ENCODE data around the gene NAT14.
A peak's percentile ranks its signal among the peaks of the same experiment; 100 is the strongest.
"Not testable (repeated sequence)": the region's sequence is repeated elsewhere in the genome, so short reads cannot be mapped to it uniquely, and the experiment has no call there.

Gene NAT14, protein sequence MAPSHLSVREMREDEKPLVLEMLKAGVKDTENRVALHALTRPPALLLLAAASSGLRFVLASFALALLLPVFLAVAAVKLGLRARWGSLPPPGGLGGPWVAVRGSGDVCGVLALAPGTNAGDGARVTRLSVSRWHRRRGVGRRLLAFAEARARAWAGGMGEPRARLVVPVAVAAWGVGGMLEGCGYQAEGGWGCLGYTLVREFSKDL

DNA sequence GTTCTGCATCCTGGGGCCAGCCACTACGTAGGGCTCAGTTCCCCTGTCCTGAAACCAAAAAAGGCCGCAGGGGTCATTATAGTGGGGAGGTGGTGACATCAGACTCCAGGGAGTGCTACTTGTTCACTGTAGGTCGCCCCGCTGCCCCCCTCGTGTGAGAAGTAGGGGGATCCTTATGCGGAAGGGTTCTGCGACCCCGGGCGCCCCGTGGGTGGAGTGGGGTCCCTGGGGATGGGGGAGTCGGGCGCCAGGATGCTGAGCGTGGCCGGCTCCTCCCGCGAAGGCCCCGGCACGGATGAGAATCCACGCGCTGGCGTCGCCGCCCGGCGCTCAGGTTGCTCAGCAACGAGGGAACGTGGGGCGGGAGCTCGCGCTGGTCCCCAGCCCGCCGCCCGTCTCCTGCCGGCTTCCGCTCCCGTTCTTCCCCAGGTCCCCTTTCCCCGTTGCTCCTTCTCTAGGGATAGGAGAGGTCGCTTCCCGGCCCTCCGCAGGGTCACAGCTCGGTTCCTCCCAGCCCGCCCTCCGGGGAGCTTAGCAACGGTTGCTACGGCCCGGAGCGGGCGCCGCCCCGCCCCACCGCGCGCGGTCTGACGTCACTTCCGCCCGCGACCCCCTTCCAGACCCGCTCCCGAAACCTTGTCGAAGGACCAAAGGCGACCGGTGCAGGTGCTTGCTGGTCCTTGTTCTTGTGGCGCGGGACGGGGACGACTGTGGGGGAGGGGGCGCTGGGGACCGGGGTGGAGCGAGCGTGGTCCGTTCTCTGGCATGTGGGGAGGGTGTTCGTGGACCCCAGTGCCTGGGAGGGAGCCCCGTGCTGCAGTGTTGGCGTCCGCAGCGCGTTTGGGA is at the start of gene NAT14:
Gene NAT14 (plus strand): TSS at position 596 of the 846 bp plus-strand sequence. CDS start 521 bp downstream, outside the sequence.
- peak; percentile 45 for DNase-seq (ENCODE audit: low spot score)

DNA sequence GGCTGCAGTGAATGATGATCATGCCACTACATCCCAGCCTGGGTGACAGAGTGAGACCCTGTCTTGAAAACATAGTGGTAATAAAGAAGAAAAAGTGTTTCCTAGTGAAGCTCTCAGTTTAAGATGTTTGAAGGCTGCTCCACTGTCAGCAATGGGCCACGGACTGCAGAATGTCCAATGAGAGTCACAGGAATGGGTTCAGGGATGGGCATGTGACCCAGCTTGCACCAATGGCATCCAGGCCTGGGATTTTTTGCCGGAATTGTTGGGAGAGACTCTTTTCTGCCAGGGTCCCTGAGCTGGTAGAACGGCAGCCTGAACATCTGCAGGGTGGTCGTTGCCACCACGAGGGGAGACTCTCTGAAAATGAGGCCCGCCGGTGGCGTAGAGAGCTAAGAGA is 48.1 kb upstream of the NAT14 start:
- DNase-seq (ENCODE audit: low spot score) = no peak

DNA sequence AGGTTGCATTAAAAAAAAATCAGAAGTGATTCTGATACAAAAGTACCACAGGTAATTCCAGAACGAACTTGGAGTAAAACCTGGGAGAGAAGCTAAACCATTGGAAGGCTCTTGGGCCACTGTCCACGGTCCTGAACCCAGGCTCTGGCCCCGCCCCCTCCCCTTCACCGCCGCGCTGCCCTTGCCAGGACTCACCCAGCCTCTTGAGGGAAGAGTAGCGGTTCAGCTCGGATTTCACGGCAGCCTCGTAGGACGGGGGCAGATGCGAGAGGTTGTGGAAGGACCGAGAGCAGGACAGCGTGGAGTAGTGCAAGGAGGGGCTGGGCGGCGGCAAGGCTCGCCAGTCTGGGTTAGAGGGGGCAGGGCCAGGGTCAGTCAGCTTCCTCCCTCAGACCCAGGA is 47.6 kb upstream of the NAT14 start:
- no peak for DNase-seq (ENCODE audit: low spot score)

DNA sequence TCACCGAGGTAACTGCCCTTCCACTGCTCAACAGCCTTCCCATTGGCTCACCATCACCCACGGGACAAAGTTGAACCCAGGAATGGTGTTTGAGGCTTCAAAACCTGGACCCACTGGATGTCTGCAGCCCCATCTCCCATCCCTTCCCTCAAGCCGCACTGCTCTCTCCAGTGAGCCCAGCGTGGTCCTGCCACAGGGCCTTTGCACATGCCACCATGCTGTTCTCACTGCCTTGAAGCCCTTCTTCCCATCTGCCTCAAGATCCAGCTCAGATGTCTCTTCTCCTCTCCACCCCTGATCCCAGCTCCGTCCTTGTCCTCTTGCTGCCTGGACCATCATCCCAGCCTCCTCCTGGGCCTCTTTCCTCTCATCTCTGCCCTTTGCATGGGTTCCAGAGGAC is 45.9 kb upstream of the NAT14 start:
- no peak for DNase-seq (ENCODE audit: low spot score)

DNA sequence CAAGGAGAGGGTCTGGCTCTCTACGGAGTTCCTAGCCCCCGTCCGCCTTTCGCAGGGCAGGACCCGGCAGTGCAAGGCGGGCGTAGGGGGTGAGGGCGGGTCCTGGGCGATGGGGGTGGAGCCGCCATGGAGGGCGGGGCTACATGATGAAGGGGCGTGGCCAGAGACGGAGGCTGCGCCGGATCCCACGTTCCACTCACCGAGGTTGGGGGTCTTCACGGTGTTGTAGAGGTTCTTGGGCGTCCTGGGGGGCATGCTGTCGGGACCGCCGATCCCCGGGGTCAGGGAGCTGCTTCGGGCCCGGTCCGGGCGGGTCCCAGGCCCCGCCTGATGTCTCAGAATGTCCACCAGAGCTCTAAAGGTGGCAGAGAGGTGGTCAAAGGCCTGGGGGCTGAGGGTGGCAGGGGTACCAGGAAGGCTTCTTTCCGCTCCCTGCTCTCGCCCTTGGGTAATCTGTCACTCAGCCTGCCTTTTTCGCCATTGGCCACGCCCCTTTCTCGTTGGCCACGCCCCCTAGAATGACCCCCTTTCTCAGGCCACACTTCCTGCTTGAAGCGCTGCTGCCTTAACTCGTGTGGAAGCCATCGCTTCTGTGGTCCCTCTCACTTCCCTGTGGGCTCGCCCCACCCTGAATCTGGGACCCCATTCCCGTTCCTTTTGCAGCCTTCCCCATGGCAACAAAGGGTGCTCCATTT is 44.4 kb upstream of the NAT14 start:
- no peak for DNase-seq (ENCODE audit: low spot score)

DNA sequence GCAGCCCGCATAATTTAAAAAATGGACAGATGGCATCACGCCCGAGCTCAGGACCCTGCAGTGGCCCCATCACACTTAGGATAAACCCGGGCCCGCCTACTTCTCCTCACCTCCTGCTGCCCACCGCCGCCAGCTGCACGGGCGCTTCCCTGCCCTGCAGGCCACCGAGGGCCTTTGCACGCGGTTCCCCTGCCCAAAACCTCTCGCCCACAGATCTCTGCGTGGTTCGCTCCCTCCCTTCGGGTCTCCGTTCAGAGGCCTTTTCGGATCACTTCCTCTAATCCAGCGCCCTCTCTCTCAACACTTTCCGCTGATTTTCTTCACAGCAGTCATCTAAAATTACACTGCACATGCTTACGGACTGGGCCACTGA is 43.7 kb upstream of the NAT14 start:
- no peak for DNase-seq (ENCODE audit: low spot score)

DNA sequence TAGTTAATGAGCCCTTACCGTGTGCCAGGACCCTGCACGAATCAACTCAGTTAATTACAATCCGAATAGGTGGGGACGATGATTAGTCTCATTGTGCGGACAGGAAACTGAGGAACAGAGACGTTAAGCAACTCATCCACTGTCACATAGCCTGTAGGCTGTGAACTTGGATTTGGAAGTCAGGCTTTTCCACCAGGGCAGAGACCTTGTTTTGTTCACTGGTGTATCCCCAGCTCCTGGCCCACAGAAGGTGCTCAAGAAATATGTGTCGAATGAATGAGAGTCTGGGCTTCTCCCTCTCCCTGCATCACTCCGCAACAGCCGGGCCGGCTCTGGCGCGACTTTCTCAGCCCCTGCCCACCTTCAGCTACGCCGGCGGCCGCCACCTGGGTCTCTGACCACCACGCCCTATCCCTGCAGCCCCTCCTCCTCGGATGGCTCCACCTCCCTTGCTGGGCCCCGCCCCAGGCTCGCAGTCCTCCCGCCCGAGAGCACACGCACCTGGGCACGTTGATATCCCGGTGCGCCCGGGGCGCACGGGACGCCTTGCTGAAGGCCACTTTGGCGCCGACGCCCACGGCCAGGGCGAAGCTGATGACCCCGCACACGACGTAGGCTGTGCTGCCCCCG is 43.2 kb upstream of the NAT14 start:
- no peak for DNase-seq (ENCODE audit: low spot score)

DNA sequence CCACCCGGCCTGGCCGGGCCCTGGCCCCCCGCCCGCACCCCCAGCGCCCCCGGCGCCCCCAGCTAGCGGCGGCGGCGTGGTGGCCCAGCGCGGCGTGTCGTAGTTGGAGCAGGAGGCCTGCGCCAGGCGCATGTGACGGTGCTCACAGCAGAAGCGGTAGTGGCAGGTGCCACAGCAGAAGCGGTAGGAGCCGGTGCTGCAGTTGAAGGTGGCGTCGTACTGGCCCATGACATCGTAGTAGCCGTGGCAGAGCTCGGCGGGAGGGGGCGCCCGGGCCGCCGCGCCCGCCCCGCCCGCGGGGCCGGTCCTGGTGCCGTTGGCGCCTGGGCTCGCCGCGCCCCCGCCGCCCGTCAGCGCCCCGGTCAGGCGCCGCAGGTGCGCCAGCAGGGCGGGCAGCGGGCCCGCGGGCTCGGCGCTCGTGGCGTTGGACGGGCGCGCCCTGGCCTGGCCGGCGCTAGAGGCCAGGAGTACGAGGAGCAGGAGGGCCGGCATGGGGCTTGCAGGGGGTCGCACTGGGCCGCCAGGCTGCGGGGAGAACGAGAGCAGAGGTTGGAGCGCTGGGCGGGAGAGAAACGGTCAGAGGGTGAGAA is 42.5 kb upstream of the NAT14 start:
- no peak for DNase-seq (ENCODE audit: low spot score)

DNA sequence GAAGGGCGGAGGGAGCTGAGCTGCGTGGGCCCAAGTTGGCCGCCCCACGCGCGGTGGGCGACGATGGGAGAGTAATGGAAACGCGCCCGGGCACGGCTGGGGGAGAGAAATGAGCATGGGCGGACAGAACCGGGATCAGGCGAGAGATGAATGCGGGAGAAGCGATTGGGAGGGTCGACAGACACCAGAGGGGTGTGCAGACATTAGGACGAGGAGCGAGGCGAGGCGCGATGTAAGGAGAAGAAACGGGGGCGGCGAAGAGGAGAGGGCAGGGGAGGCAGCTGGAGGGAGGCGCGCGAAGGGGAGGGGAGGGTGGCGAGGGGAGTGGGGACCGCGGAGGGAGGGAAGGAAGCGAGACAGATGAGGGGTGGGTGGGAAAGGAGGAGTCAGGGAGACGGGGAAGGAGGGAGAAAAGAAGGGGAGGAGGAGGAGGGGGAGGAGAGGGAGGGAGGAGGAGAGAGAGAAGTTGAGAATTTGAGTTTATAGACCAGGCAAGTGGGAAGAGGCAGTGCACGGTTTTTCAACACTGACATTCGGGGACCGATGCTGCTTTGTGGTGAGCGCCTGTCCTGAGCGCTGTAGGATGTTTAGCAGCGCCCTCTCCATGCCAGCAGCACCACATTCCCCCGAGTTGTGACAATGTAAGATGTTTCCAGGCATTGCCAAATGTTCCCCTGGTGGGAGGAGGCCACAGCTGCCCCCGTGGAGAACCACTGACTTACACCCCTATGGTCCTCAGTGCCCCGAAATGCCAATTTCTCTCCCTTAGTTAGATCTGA is 41.8 kb upstream of the NAT14 start, which contains the start of gene SHISA7:
Gene SHISA7 (minus strand): TSS at position 256 of the 779 bp plus-strand sequence. CDS start 437 bp downstream, outside the sequence.
- DNase-seq (ENCODE audit: low spot score) = no peak

DNA sequence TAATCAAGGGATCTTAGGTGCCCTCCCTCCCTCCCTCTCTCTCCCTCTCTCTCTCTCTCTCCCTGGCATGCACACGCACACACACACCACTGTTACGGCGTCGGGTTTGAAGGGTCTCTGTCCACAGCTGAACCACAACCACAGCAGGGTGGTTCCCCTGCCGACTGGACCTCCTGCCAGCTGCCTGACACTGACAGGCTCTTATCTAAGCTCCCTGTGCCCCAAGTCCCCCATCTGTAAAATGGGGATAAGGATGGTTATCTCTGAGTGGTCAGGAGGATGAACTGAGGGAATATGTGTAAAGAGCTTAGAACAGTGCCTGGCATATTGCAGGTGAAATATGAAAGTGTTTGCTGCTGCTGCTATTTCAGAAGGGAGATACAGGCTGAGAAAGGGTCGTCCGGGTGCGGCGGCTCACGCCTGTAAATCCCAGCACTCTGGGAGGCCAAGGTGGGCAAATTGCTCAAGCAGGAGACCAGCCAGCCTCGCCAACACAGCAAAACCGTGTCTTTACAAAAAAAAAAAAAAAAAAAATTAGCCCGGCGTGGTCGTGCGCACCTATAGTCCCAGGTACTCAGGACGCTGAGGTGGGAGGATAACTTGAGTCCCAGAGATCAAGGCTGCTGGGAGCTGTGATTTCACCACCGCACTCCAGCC is 41.0 kb upstream of the NAT14 start:
- DNase-seq (ENCODE audit: low spot score) = no peak

DNA sequence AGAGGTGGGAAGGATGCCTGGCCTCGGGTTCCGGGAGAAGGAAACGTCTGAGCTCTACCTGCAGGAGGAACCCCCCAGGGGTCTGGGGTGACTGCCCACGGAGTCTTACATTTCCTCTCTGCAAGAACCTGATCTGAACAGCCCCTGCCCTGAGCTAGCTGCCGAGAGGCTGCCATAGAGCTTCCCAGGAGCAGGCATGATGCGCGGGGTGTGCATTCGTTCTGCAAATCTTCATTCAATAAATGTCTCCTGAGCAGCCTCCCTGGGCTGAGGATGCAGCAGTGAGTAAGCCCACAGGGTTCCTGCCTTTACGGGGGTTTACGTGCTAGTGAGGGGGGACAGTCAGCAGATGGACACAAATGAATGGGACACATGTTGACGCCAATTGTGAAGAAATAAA is 40.3 kb upstream of the NAT14 start:
- DNase-seq (ENCODE audit: low spot score) = no peak

DNA sequence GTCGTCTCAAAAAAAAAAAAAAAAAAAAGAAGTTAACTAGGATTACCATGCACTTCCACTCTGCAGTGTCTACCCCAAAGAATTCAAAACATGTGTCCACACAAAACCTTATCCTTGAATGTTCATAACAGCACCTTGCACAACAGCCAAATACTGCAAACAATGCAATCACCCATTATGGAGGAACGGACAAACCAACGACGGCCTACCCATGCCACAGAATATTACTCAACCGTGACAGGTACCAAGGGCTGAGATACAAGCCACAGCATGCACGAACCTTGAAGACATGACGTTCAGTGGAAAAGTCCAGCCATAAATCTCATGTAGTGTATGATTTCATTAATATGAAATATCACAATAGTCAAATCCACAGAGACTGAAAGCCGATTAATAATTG is 38.9 kb upstream of the NAT14 start:
- no peak for DNase-seq (ENCODE audit: low spot score)

DNA sequence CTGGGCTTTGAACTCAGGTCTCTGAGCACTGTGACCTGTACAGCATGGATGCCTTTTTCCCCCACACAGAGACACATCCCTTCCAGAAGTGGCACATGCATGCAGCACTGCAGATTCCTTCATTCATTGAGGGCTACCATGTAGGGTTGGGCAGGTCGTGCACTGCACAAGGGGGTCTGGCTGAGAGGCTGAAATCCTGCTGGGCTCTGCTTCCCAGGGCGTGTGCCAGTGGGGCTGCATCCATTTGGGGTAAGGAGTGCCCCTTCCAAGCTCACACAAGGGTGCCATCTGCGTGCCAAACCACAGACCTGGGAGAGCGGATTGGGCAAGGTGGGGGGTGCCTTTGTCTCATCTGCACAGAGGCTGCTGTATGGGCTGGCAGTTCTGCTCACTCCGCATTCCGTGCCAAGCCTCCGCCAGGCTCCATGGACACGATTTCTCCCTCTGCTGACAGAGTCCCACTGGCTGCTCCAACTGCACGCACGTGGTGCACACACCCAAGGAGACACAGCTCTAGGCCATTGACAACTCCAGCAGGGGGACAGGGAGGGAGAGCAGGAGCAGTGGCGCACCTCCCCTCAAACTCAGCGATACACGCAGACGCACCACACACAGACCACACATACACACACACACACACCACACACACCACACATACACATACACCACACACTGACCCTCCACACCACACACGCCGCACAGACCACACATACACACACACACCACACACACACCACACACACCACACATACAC is 37.4 kb upstream of the NAT14 start:
- no peak for DNase-seq (ENCODE audit: low spot score)

DNA sequence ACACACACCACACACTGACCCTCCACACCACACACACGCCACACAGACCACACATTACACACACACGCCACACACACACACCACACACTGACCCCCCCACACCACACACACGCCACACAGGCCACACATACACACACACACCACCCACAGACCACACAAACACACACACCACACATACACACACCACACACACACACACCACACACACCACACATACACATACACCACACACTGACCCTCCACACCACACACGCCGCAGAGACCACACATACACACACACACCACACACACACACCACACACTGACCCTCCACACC is 36.9 kb upstream of the NAT14 start:
- DNase-seq (ENCODE audit: low spot score) = not testable (repeated sequence)

DNA sequence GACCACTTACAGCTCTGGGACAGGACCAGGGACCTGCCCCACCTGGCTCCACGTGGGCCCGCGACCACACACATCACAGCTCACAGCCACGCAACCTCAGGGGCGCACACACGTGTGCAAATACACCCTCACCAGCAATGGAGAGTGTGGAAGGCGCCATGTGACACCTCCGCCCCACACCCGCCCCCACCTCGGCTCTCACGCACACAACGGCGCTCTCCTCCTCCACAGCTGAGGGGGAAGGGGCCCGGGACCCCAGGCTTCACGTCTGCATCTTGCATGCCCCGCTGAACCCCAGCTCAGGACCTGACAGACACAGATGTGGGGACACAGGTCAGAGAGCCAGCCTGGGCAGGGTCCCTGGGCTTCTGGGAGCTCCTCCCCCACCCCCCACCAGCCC is 35.5 kb upstream of the NAT14 start:
- DNase-seq (ENCODE audit: low spot score) = no peak

DNA sequence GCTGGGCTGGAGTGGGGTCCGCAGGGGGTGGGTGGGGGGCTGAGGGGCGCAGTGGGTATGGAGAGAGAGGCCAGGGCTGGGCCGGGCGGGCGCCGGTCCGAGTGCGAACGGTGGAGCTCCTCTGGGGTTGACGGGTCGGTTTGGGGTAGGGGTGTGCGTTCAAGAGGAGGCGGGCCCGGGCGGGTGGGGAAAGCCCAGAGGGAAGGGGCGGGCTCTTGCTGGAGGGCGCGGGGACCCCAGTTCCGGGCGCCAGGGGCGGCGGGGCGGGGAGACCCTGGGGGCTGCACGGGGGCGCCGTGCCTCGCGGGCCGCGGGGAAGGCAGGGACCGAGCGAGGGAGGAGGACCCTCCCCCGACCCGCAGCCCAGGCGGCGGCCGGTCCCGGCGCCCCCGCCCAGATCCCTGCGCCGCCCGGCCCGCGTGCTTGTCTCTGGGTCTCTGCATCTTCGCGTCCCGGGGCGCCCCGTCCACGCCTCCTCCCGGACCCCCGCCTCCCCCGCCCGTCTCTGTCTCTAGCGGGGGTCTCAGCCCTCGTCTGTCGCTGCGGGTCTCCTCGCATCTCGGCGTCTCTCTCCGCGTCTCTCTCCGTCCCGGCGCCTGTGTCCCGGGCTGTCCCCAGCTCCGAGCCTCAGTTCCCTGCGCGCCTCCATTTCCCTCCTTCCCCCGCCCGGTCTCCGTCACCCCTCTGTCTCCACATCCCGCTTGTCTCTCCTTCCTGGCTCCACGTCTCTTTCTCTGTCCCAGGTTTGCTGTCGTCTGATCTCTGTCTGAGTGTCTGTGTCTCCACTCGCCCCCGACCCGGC is 33.6 kb upstream of the NAT14 start:
- DNase-seq (ENCODE audit: low spot score) = no peak

DNA sequence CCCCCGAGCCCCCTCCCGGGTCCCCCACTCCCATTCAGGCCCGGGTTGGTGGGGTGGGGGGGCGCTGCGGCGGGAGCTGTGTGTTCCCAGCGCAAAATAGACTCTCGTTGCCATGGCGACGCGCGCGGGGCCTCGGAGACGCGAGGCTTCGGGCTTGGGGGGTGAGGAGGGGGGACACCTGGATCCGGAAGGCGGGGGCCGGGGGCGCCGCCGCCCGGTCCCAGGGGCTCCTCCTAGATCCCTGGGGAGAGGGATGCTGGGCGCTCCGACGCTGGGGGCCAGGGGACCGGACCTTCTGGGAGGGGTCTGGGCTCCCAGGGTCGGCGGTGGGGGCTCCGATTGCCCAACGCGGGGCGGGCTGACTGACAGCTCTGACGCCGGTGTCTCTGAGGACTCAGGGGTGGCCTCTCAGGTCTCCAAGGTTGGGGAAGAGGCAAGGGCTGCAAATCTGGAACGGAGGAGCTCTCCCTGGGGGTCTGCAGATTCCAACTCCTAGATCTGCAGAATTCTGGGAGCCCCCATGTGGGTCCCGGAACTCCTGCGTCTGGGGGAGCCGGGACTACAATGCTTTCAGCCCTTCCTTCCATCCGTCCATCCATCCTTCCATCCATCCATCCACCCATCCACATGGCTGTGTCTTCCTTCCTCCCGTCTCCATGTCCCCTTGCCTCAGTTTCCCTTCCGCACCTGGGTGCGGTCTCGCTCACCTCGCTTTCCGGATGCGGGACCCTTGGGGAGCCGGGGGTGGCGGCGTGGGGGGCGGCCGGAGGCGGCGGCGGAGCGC is 32.8 kb upstream of the NAT14 start:
- no peak for DNase-seq (ENCODE audit: low spot score)

DNA sequence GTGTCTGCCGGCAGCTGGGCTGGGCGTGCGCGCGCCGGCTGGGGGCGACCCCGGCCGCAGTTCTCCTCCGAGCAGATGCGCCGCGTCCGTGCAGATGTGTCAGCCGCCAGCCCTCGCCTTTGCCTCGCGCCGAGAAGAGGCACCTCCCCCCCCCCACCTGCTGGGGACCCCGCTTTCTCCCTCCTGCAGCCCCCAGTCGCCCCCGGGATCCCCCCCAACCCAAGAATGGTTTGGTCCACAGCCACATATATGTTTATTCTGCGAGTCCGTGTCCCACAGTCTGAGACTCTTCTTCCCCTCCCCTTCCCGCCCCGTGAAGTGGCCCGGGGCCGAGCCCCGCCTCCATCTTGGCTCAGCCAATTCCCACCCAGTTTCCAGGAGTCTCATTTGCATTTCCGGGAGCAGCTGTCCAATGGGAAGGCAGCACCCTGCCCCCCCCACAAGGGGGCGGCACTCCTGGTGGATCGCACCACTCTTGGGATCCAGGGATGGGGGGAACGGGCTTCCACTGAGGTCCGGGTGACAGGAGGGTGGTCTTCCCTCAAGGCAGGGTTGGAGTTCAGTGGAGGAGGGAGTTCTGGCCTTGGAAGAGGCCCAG is 32.1 kb upstream of the NAT14 start:
- DNase-seq (ENCODE audit: low spot score) = peak; percentile 8
